DND-41 (cell line): Measurements from ENCODE around the gene PNKD.

ENCODE experiments used
- ATAC-seq: fragments of 200-7000 bp; cut with Tn5 transposase; 3 replicates; pipeline ENCODE4 v1.9.1; 2021; ENCODE audit warnings: low read depth; ENCODE audit not compliant: insufficient read depth
- DNase-seq: peaks from one replicate; pipeline ENCODE4 v3.0.0-alpha.2; 2020
- H2AFZ ChIP-seq: 2 replicates; pipeline ENCODE4 v1.6.0; 2012; ENCODE audit warnings: low read depth, low read length
- H3K27ac ChIP-seq: 2 replicates; pipeline ENCODE4 v1.5.1; 2012; ENCODE audit warnings: low read length, inconsistent platforms
- H3K27me3 ChIP-seq: fragments of 200-600 bp; sonication (generic); 2 replicates; pipeline ENCODE4 v1.6.0; 2012; ENCODE audit warnings: low read length, mild to moderate bottlenecking, inconsistent platforms; ENCODE audit not compliant: insufficient read depth, poor library complexity
- H3K36me3 ChIP-seq: 2 replicates; pipeline ENCODE4 v1.5.1; 2012; ENCODE audit warnings: low read length, inconsistent platforms; ENCODE audit not compliant: insufficient read depth
- H3K4me1 ChIP-seq: 2 replicates; pipeline ENCODE4 v1.5.1; 2012; ENCODE audit warnings: mild to moderate bottlenecking, low read length; ENCODE audit not compliant: insufficient read depth
- H3K4me2 ChIP-seq: 2 replicates; pipeline ENCODE4 v1.6.0; 2012; ENCODE audit warnings: mild to moderate bottlenecking, moderate library complexity, low read length, inconsistent platforms; ENCODE audit not compliant: insufficient read depth
- H3K4me3 ChIP-seq, 2 experiments: fragments of 200-600 bp in 1 of 2; shearing (Covaris generic) in 1 of 2; 2 replicates each; pipeline ENCODE4 v1.5.1; 2012 to 2016; ENCODE audit warnings: inconsistent platforms in 2 of 2, low read length in 2 of 2, mild to moderate bottlenecking in 2 of 2, low read depth in 1 of 2, moderate library complexity in 1 of 2
- H3K79me2 ChIP-seq: 2 replicates; pipeline ENCODE4 v1.6.0; 2012; ENCODE audit warnings: low read length, inconsistent platforms; ENCODE audit not compliant: insufficient read depth
- H3K9ac ChIP-seq: 2 replicates; pipeline ENCODE4 v1.6.0; 2012; ENCODE audit warnings: low read depth, mild to moderate bottlenecking, inconsistent platforms, low read length, moderate library complexity
- H3K9me3 ChIP-seq: 2 replicates; pipeline ENCODE4 v1.5.1; 2012; ENCODE audit warnings: low read length, moderate library complexity, mild to moderate bottlenecking, inconsistent platforms; ENCODE audit not compliant: insufficient read depth, severe bottlenecking
- H4K20me1 ChIP-seq: 2 replicates; pipeline ENCODE4 v1.6.0; 2012; ENCODE audit warnings: low read length; ENCODE audit not compliant: insufficient read depth
- CTCF ChIP-seq: IDR thresholded peaks from 2 replicates; pipeline ENCODE4 v1.5.1; 2012; ENCODE audit warnings: borderline replicate concordance, low read length, moderate library complexity, mild to moderate bottlenecking; ENCODE audit not compliant: poor library complexity, severe bottlenecking; ENCODE audit errors: extremely low read depth
- EZH2 ChIP-seq: IDR thresholded peaks from 3 replicates; pipeline ENCODE4 v1.6.1; 2012; ENCODE audit warnings: borderline replicate concordance, low read depth, mild to moderate bottlenecking, moderate library complexity, low read length, inconsistent platforms; ENCODE audit not compliant: severe bottlenecking

The PNKD gene

GRCh38 chr2:218394298-218395089 is 124.2 kb downstream of the PNKD start:
- ATAC-seq (no peak), DNase-seq (peak; percentile 26)
- Histone ChIP-seq H4K20me1 (no peaks in the 10 kb centered on the region), H3K9ac (no peak overlapping the region), H3K36me3 (no peaks in the 10 kb centered on the region; the same call in 1 of the 2 replicates), H2AFZ (no peak overlapping the region), H3K4me3 (no peak overlapping the region), H3K27ac (no peak overlapping the region), H3K9me3 (no peaks in the 10 kb centered on the region), H3K79me2 (peaks cover 23% of the 10 kb centered on the region), H3K4me2 (no peak overlapping the region), H3K4me1 (peaks cover 34% of the 10 kb centered on the region), H3K27me3 (no peaks in the 10 kb centered on the region)
- no peak for TF ChIP-seq EZH2
- TF ChIP-seq CTCF: no peak

- no peak overlapping the region for H3K4me3 ChIP-seq
- H3K27me3 ChIP-seq: no peaks in the 10 kb centered on the region
- TF ChIP-seq EZH2 (no peak), CTCF (no peak)
- no peak overlapping the region for H3K9ac ChIP-seq
- no peak overlapping the region for H2AFZ ChIP-seq
- H3K9me3 ChIP-seq: no peaks in the 10 kb centered on the region
- peaks cover 26% of the 10 kb centered on the region for H3K79me2 ChIP-seq
- peaks cover 34% of the 10 kb centered on the region for H3K4me1 ChIP-seq
- ATAC-seq: no peak
- H4K20me1 ChIP-seq: no peaks in the 10 kb centered on the region
- no peak overlapping the region for H3K4me2 ChIP-seq
- H3K36me3 ChIP-seq: no peaks in the 10 kb centered on the region; the same call in 1 of the 2 replicates
- no peak for DNase-seq
- H3K27ac ChIP-seq: no peak overlapping the region
These were observed 124.7 kb downstream of the PNKD start for GRCh38 chr2:218395090-218395444.

- Histone ChIP-seq H3K27me3 (no peaks in the 10 kb centered on the region), H3K9me3 (no peaks in the 10 kb centered on the region), H3K27ac (peak overlapping the region; percentile 83), H4K20me1 (no peaks in the 10 kb centered on the region), H3K36me3 (no peaks in the 10 kb centered on the region; the same call in 1 of the 2 replicates), H3K4me2 (peak overlapping the region; percentile 67), H2AFZ (peak overlapping the region; percentile 93), H3K9ac (peak overlapping the region; percentile 90), H3K4me1 (peaks cover 35% of the 10 kb centered on the region), H3K4me3 (peak overlapping the region in 1 of 2 experiments; percentile 59; a peak in 2 of 4 replicates), H3K79me2 (peaks cover 30% of the 10 kb centered on the region)
- ATAC-seq (no peak), DNase-seq (no peak)
- TF ChIP-seq CTCF: no peak
- TF ChIP-seq EZH2: no peak
These were observed 125.1 kb downstream of the PNKD start for GRCh38 chr2:218395456-218395825.
